Astrocyte (in vitro differentiated cells and primary cell): Measurements from ENCODE around the gene PLAAT2. TPM values are rescaled to one million over a fixed set of nuclear protein-coding genes. Genes with fewer than 3 reads are reported as not detected.
A peak's percentile ranks its signal among the peaks of the same experiment; 100 is the strongest.

Experiments
- DNase-seq: peaks from one replicate; pipeline ENCODE4 v3.0.0-alpha.2; 2010; ENCODE audit warnings: low read depth
- FAIRE-seq: peaks from 2 replicates; lab custom pipeline; 2011; peaks lifted over from hg19 to GRCh38; lab: Jason Lieb, UNC
- H2AFZ ChIP-seq: 2 replicates; pipeline ENCODE4 v1.6.0; 2012; ENCODE audit warnings: low read depth, low read length, inconsistent platforms
- H3K27ac ChIP-seq: 2 replicates; pipeline ENCODE4 v1.5.1; 2011; ENCODE audit warnings: low read depth, low read length, inconsistent platforms
- H3K27me3 ChIP-seq: 2 replicates; pipeline ENCODE4 v1.6.0; 2011; ENCODE audit warnings: low read length, inconsistent platforms; ENCODE audit not compliant: insufficient read depth
- H3K36me3 ChIP-seq: 2 replicates; pipeline ENCODE4 v1.5.1; 2011; ENCODE audit warnings: low read length, inconsistent platforms; ENCODE audit not compliant: insufficient read depth
- H3K4me1 ChIP-seq: 2 replicates; pipeline ENCODE4 v1.5.1; 2011; ENCODE audit warnings: low read length, inconsistent platforms; ENCODE audit not compliant: insufficient read depth
- H3K4me2 ChIP-seq: 2 replicates; pipeline ENCODE4 v1.6.0; 2012; ENCODE audit warnings: low read length, inconsistent platforms
- H3K4me3 ChIP-seq: 2 replicates; pipeline ENCODE4 v1.5.1; 2011; ENCODE audit warnings: low read depth, mild to moderate bottlenecking, low read length, inconsistent platforms; ENCODE audit not compliant: insufficient read depth
- H3K79me2 ChIP-seq: 2 replicates; pipeline ENCODE4 v1.6.0; 2012; ENCODE audit warnings: mild to moderate bottlenecking, low read length, inconsistent platforms; ENCODE audit not compliant: insufficient read depth
- H3K9ac ChIP-seq: 2 replicates; pipeline ENCODE4 v1.6.0; 2012; ENCODE audit warnings: mild to moderate bottlenecking, low read length, inconsistent platforms
- H3K9me3 ChIP-seq: 2 replicates; pipeline ENCODE4 v1.5.1; 2012; ENCODE audit warnings: low read depth, mild to moderate bottlenecking, low read length, inconsistent platforms; ENCODE audit not compliant: insufficient read depth
- H4K20me1 ChIP-seq: 2 replicates; pipeline ENCODE4 v1.6.0; 2012; ENCODE audit warnings: low read length, inconsistent platforms; ENCODE audit not compliant: insufficient read depth
- H3K27ac Mint-ChIP-seq: one replicate; pipeline ENCODE4 v1.8.0; 2021; ENCODE audit warnings: mild to moderate bottlenecking, mixed read lengths; ENCODE audit not compliant: unreplicated experiment
- H3K27me3 Mint-ChIP-seq: one replicate; pipeline ENCODE4 v1.8.0; 2021; ENCODE audit warnings: low read depth, mixed read lengths; ENCODE audit not compliant: unreplicated experiment
- H3K36me3 Mint-ChIP-seq: one replicate; pipeline ENCODE4 v1.8.0; 2021; ENCODE audit warnings: low read depth, mixed read lengths; ENCODE audit not compliant: unreplicated experiment
- H3K4me1 Mint-ChIP-seq: one replicate; pipeline ENCODE4 v1.8.0; 2021; ENCODE audit warnings: low read depth, mixed read lengths; ENCODE audit not compliant: unreplicated experiment
- H3K4me3 Mint-ChIP-seq: one replicate; pipeline ENCODE4 v1.8.0; 2021; ENCODE audit warnings: mild to moderate bottlenecking, moderate library complexity, mixed read lengths; ENCODE audit not compliant: unreplicated experiment
- H3K9me3 Mint-ChIP-seq: one replicate; pipeline ENCODE4 v1.8.0; 2021; ENCODE audit warnings: mild to moderate bottlenecking, mixed read lengths; ENCODE audit not compliant: unreplicated experiment
- CTCF ChIP-seq: IDR thresholded peaks from 2 replicates; pipeline ENCODE4 v1.5.1; 2011; ENCODE audit warnings: low read depth, mild to moderate bottlenecking, inconsistent platforms, low read length, moderate library complexity; ENCODE audit not compliant: insufficient read depth
- EZH2 ChIP-seq: IDR thresholded peaks from 2 replicates; pipeline ENCODE4 v1.6.1; 2012; ENCODE audit warnings: mild to moderate bottlenecking, low read length, inconsistent platforms; ENCODE audit not compliant: insufficient read depth
- total RNA-seq: library from RNA; stranded (reverse); gene quantifications from 2 replicates; pipeline ENCODE4 v1.2.1, GENCODE V29; 2021

The PLAAT2 gene
- total RNA-seq, 1 donor from 2014 or later = 0.52 TPM

GRCh38 chr11:63554877-63555223 lies 8.3 kb downstream of the PLAAT2 start:
- no peak for TF ChIP-seq CTCF
- no peak for FAIRE-seq
- H3K9me3 Mint-ChIP-seq = no peaks in the 10 kb centered on the region
- no peak overlapping the region for H3K27ac Mint-ChIP-seq
- no peaks in the 10 kb centered on the region for H4K20me1 ChIP-seq
- no peak overlapping the region for H3K9ac ChIP-seq
- peaks cover 12% of the 10 kb centered on the region for H3K4me1 Mint-ChIP-seq
- no peaks in the 10 kb centered on the region for H3K36me3 Mint-ChIP-seq
- no peak overlapping the region for H3K4me3 ChIP-seq
- no peak overlapping the region for H3K4me2 ChIP-seq
- DNase-seq = no peak
- no peaks in the 10 kb centered on the region for H3K79me2 ChIP-seq
- H3K27me3 Mint-ChIP-seq = peaks cover 8% of the 10 kb centered on the region
- no peaks in the 10 kb centered on the region for H3K27me3 ChIP-seq
- no peak overlapping the region for H3K4me3 Mint-ChIP-seq
- no peak overlapping the region for H3K27ac ChIP-seq
- no peak overlapping the region for H2AFZ ChIP-seq
- H3K36me3 ChIP-seq = no peaks in the 10 kb centered on the region
- H3K9me3 ChIP-seq = no peaks in the 10 kb centered on the region
- H3K4me1 ChIP-seq = no peaks in the 10 kb centered on the region

GRCh38 chr11:63553759-63554158 lies 9.4 kb downstream of the PLAAT2 start:
- Histone ChIP-seq H3K27ac (no peak overlapping the region), H3K79me2 (no peaks in the 10 kb centered on the region), H3K4me2 (peak overlapping the region; percentile 33), H3K4me3 (no peak overlapping the region), H2AFZ (peak overlapping the region; percentile 63), H3K36me3 (no peaks in the 10 kb centered on the region), H3K4me1 (no peaks in the 10 kb centered on the region), H3K9me3 (no peaks in the 10 kb centered on the region), H4K20me1 (no peaks in the 10 kb centered on the region), H3K27me3 (no peaks in the 10 kb centered on the region), H3K9ac (no peak overlapping the region)
- Mint-ChIP-seq H3K27ac (peak overlapping the region; percentile 91), H3K9me3 (no peaks in the 10 kb centered on the region), H3K36me3 (no peaks in the 10 kb centered on the region), H3K27me3 (peaks cover 7% of the 10 kb centered on the region), H3K4me1 (peaks cover 12% of the 10 kb centered on the region), H3K4me3 (no peak overlapping the region)
- peak; percentile 29 for DNase-seq
- TF ChIP-seq EZH2 = no peak
- no peak for TF ChIP-seq CTCF
- no peak for FAIRE-seq

- Histone ChIP-seq H2AFZ (no peak overlapping the region), H3K27me3 (no peaks in the 10 kb centered on the region), H3K79me2 (no peaks in the 10 kb centered on the region), H3K36me3 (no peaks in the 10 kb centered on the region), H3K9me3 (no peaks in the 10 kb centered on the region), H4K20me1 (no peaks in the 10 kb centered on the region), H3K4me2 (no peak overlapping the region), H3K9ac (no peak overlapping the region), H3K4me1 (no peaks in the 10 kb centered on the region), H3K27ac (no peak overlapping the region), H3K4me3 (no peak overlapping the region)
- Mint-ChIP-seq H3K27ac (no peak overlapping the region), H3K27me3 (peaks cover 4% of the 10 kb centered on the region), H3K4me1 (peaks cover 12% of the 10 kb centered on the region), H3K4me3 (no peak overlapping the region), H3K36me3 (no peaks in the 10 kb centered on the region), H3K9me3 (no peaks in the 10 kb centered on the region)
- no peak for FAIRE-seq
- DNase-seq = no peak
- TF ChIP-seq EZH2 (no peak), CTCF (no peak)
These were observed 10.3 kb downstream of the PLAAT2 start for GRCh38 chr11:63552921-63553320.
